Thoracic aorta (tissue), 2 donors: Measurements from ENCODE around the gene FAM131B. TPM values are rescaled to one million over a fixed set of nuclear protein-coding genes. Genes with fewer than 3 reads are reported as not detected.

ENCODE experiments used
- ATAC-seq: fragments of 150-250 bp; one replicate; pipeline ENCODE4 v1.8.0; 2017; ENCODE audit warnings: low read depth; ENCODE audit not compliant: insufficient number of reproducible peaks, low FRiP score
- DNase-seq: peaks from one replicate; pipeline ENCODE4 v3.0.0-alpha.2; 2020; ENCODE audit warnings: low spot score
- H3K27ac ChIP-seq, 2 donors: fragments of 200-600 bp; sonication (generic); 1 replicate in 1 of 2; 2 replicates in 1 of 2; pipeline ENCODE4 v1.5.1; 2016; ENCODE audit warnings: mild to moderate bottlenecking in 2 of 2, moderate library complexity in 2 of 2
- H3K27me3 ChIP-seq: fragments of 200-600 bp; sonication (generic); replicated peaks from 2 replicates; pipeline ENCODE4 v1.6.0; 2016; ENCODE audit warnings: mild to moderate bottlenecking; ENCODE audit not compliant: insufficient read depth
- H3K36me3 ChIP-seq: fragments of 200-600 bp; sonication (generic); one replicate; pipeline ENCODE4 v1.5.1; 2016
- H3K4me1 ChIP-seq, 2 donors: fragments of 200-600 bp; sonication (generic); 1 replicate in 1 of 2; 2 replicates in 1 of 2; pipeline versions ENCODE4 v1.5.1 to v1.6.0; 2016; ENCODE audit warnings: low read depth in 2 of 2, mild to moderate bottlenecking in 1 of 2; ENCODE audit not compliant: control insufficient read depth in 1 of 2
- H3K4me3 ChIP-seq: fragments of 200-600 bp; sonication (generic); 2 replicates; pipeline ENCODE4 v1.5.1; 2016; ENCODE audit warnings: mild to moderate bottlenecking
- H3K9me3 ChIP-seq: fragments of 200-600 bp; sonication (generic); 2 replicates; pipeline ENCODE4 v1.5.1; 2016
- CTCF ChIP-seq: fragments of 200-600 bp; sonication (generic); IDR thresholded peaks from one replicate; pipeline ENCODE4 v1.5.1; 2019; ENCODE audit warnings: antibody characterized with exemption
- total RNA-seq, 2 donors: library from RNA; depleted of rRNA; stranded (reverse); fragments of >200 nt; gene quantifications; one replicate each; pipeline versions ENCODE4 v1.1.0 to v1.2.3, GENCODE V29; 2016

Gene FAM131B
- total RNA-seq, 2 donors from 2014 or later: 2.3 to 3.3 TPM

- H3K9me3 ChIP-seq: no peaks in the 10 kb centered on the region
- no peaks in the 10 kb centered on the region for H3K36me3 ChIP-seq
- no peaks in the 10 kb centered on the region for H3K27me3 ChIP-seq
- H3K4me1 ChIP-seq: no peaks in the 10 kb centered on the region
- ATAC-seq: no peak
- no peak overlapping the region for H3K4me3 ChIP-seq
- TF ChIP-seq CTCF: no peak
- no peak for DNase-seq
- H3K27ac ChIP-seq: no peak overlapping the region
Measured at GRCh38 chr7:143323653-143324052, 38.9 kb downstream of the FAM131B start.

- Histone ChIP-seq H3K9me3 (no peaks in the 10 kb centered on the region), H3K36me3 (no peaks in the 10 kb centered on the region), H3K27ac (no peak overlapping the region), H3K4me1 (no peaks in the 10 kb centered on the region), H3K4me3 (no peak overlapping the region), H3K27me3 (no peaks in the 10 kb centered on the region)
- TF ChIP-seq CTCF: no peak
- ATAC-seq (no peak), DNase-seq (no peak)
Measured at GRCh38 chr7:143322760-143323633, 39.5 kb downstream of the FAM131B start.

GRCh38 chr7:143321734-143322133 is 40.8 kb downstream of the FAM131B start:
- no peaks in the 10 kb centered on the region for H3K4me1 ChIP-seq
- H3K36me3 ChIP-seq: no peaks in the 10 kb centered on the region
- no peaks in the 10 kb centered on the region for H3K9me3 ChIP-seq
- H3K27me3 ChIP-seq: no peaks in the 10 kb centered on the region
- ATAC-seq (no peak), DNase-seq (no peak)
- no peak overlapping the region for H3K4me3 ChIP-seq
- TF ChIP-seq CTCF: no peak
- no peak overlapping the region for H3K27ac ChIP-seq

GRCh38 chr7:143321242-143321641 is 41.3 kb downstream of the FAM131B start:
- H3K9me3 ChIP-seq: no peaks in the 10 kb centered on the region
- TF ChIP-seq CTCF: no peak
- no peak overlapping the region for H3K4me3 ChIP-seq
- H3K27ac ChIP-seq: no peak overlapping the region
- no peak for DNase-seq
- H3K4me1 ChIP-seq: no peaks in the 10 kb centered on the region
- ATAC-seq: no peak
- no peaks in the 10 kb centered on the region for H3K27me3 ChIP-seq
- H3K36me3 ChIP-seq: no peaks in the 10 kb centered on the region

- no peak for TF ChIP-seq CTCF
- DNase-seq (no peak), ATAC-seq (no peak)
- Histone ChIP-seq H3K4me1 (no peaks in the 10 kb centered on the region), H3K9me3 (no peaks in the 10 kb centered on the region), H3K4me3 (no peak overlapping the region), H3K36me3 (no peaks in the 10 kb centered on the region), H3K27ac (no peak overlapping the region), H3K27me3 (no peaks in the 10 kb centered on the region)
Measured at GRCh38 chr7:143320620-143321019, 41.9 kb downstream of the FAM131B start.
